ENCODE measurements around the gene PAPSS2. TPM values are rescaled to one million over a fixed set of nuclear protein-coding genes. Genes with fewer than 3 reads are reported as not detected.

PAPSS2 gene
- total RNA-seq, 1 experiment from 2014 or later: 22.1 TPM

DNA sequence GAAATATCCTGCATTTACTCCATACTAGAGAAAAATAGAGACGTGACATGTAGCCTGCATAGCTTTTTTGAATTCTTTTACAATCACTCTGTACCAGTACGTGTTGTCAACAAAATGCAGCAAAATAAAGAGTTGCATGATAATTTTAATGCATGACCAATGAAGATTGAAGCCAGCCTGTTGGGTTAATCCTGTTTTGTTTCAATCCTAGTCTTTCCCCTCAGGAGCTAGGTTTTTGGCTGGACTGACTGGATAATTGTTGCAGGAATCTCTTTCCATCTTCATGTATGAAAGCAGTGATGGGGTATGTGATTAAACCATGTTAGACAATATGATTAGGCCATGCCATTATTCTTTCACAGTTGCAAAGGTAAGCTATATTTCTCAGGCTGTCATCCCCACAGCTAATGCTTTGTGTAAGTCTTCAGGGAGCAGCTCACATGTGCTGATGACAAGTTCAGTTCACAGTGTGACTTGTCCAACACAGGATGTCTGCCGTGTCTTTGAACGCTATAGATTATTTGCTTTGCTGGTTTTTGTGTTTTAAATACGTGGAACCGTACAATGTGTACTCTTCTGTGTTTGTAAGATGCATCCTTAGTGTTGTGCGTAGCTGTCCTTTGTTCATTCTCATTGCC lies 24.4 kb downstream of the PAPSS2 start:
- H3K27ac Mint-ChIP-seq: no peak overlapping the region
- H3K4me3 Mint-ChIP-seq: no peak overlapping the region
- DNase-seq (ENCODE audit: low spot score) (no peak), ATAC-seq (no peak)
- no peaks in the 10 kb centered on the region for H3K27me3 Mint-ChIP-seq (ENCODE audit: low read depth)
- H3K36me3 Mint-ChIP-seq: no peaks in the 10 kb centered on the region
- POLR2A ChIA-PET: no interaction called here
- CTCF ChIA-PET: no interaction called here
- peaks cover under 1% of the 10 kb centered on the region; the same call in 1 of the 2 replicates for H3K9me3 Mint-ChIP-seq
- no peak for TF ChIP-seq ZNF416 (CRISPR knock-in tag; IDR thresholded peaks at IDR 0.05)
- no peak for TF ChIP-seq MYBL2 (CRISPR knock-in tag; IDR thresholded peaks at IDR 0.05)
- no peak for TF ChIP-seq ZNF232 (CRISPR knock-in tag; IDR thresholded peaks at IDR 0.05)
- TF ChIP-seq ELF4 (CRISPR knock-in tag; IDR thresholded peaks at IDR 0.05; ENCODE audit: low read depth): no peak
- TF ChIP-seq, protein P1, sequence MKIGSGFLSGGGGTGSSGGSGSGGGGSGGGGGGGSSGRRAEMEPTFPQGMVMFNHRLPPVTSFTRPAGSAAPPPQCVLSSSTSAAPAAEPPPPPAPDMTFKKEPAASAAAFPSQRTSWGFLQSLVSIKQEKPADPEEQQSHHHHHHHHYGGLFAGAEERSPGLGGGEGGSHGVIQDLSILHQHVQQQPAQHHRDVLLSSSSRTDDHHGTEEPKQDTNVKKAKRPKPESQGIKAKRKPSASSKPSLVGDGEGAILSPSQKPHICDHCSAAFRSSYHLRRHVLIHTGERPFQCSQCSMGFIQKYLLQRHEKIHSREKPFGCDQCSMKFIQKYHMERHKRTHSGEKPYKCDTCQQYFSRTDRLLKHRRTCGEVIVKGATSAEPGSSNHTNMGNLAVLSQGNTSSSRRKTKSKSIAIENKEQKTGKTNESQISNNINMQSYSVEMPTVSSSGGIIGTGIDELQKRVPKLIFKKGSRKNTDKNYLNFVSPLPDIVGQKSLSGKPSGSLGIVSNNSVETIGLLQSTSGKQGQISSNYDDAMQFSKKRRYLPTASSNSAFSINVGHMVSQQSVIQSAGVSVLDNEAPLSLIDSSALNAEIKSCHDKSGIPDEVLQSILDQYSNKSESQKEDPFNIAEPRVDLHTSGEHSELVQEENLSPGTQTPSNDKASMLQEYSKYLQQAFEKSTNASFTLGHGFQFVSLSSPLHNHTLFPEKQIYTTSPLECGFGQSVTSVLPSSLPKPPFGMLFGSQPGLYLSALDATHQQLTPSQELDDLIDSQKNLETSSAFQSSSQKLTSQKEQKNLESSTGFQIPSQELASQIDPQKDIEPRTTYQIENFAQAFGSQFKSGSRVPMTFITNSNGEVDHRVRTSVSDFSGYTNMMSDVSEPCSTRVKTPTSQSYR (CRISPR knock-in tag; IDR thresholded peaks at IDR 0.05): no peak
- TF ChIP-seq, protein P2, sequence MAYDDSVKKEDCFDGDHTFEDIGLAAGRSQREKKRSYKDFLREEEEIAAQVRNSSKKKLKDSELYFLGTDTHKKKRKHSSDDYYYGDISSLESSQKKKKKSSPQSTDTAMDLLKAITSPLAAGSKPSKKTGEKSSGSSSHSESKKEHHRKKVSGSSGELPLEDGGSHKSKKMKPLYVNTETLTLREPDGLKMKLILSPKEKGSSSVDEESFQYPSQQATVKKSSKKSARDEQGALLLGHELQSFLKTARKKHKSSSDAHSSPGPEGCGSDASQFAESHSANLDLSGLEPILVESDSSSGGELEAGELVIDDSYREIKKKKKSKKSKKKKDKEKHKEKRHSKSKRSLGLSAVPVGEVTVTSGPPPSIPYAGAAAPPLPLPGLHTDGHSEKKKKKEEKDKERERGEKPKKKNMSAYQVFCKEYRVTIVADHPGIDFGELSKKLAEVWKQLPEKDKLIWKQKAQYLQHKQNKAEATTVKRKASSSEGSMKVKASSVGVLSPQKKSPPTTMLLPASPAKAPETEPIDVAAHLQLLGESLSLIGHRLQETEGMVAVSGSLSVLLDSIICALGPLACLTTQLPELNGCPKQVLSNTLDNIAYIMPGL (CRISPR knock-in tag; IDR thresholded peaks at IDR 0.05): no peak
- TF ChIP-seq TEAD1 (CRISPR knock-in tag; IDR thresholded peaks at IDR 0.05): no peak
- no peak for TF ChIP-seq NFE2L1 (CRISPR knock-in tag; IDR thresholded peaks at IDR 0.05)
- no peak for TF ChIP-seq USF2 (CRISPR knock-in tag; IDR thresholded peaks at IDR 0.05)
- TF ChIP-seq GRHL2 (CRISPR knock-in tag; IDR thresholded peaks at IDR 0.05; ENCODE audit: insufficient replicate concordance, severe bottlenecking): no peak
- no peak for TF ChIP-seq ZNF263 (CRISPR knock-in tag; IDR thresholded peaks at IDR 0.05; ENCODE audit: low read depth)
- TF ChIP-seq RELA (CRISPR knock-in tag; IDR thresholded peaks at IDR 0.05; ENCODE audit: borderline replicate concordance): no peak
- TF ChIP-seq, protein P3, sequence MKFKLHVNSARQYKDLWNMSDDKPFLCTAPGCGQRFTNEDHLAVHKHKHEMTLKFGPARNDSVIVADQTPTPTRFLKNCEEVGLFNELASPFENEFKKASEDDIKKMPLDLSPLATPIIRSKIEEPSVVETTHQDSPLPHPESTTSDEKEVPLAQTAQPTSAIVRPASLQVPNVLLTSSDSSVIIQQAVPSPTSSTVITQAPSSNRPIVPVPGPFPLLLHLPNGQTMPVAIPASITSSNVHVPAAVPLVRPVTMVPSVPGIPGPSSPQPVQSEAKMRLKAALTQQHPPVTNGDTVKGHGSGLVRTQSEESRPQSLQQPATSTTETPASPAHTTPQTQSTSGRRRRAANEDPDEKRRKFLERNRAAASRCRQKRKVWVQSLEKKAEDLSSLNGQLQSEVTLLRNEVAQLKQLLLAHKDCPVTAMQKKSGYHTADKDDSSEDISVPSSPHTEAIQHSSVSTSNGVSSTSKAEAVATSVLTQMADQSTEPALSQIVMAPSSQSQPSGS (CRISPR knock-in tag; IDR thresholded peaks at IDR 0.05; ENCODE audit: borderline replicate concordance, low read depth): no peak
- no peak for TF ChIP-seq KAT7 (CRISPR knock-in tag; IDR thresholded peaks at IDR 0.05; ENCODE audit: borderline replicate concordance)
- no peak for TF ChIP-seq MXD4 (CRISPR knock-in tag; IDR thresholded peaks at IDR 0.05; ENCODE audit: borderline replicate concordance)
- no peak for TF ChIP-seq CREB1 (CRISPR knock-in tag; IDR thresholded peaks at IDR 0.05)
- TF ChIP-seq TP53 (CRISPR knock-in tag; IDR thresholded peaks at IDR 0.05): no peak
- no peak for TF ChIP-seq NR3C1 (CRISPR knock-in tag; conservative IDR thresholded peaks at IDR 0.05; ENCODE audit: low read depth)
- TF ChIP-seq ESRRA (CRISPR knock-in tag; IDR thresholded peaks at IDR 0.05; ENCODE audit: borderline replicate concordance): no peak
- H3K4me1 Mint-ChIP-seq: 0 out of 2 replicates have a peak, but pooled peaks cover 4% of the 10 kb centered on the region

Data from WTC11 (cell line).